H9 (cell line): ENCODE results near the gene GAB3. TPM values are rescaled to one million over a fixed set of nuclear protein-coding genes. Genes with fewer than 3 reads are reported as not detected.
"Not testable (repeated sequence)": the region's sequence is repeated elsewhere in the genome, so short reads cannot be mapped to it uniquely, and the experiment has no call there.

Source experiments
- DNase-seq: peaks from one replicate; pipeline ENCODE4 v3.0.0-alpha.2; 2017
- H2AFZ ChIP-seq: one replicate; pipeline ENCODE4 v1.6.1; 2013; ENCODE audit warnings: mild to moderate bottlenecking, low read length, control low read depth, moderate library complexity
- H2AK5ac ChIP-seq: 2 replicates; pipeline ENCODE4 v1.6.1; 2013; ENCODE audit warnings: low read length, control low read depth, mixed read lengths; ENCODE audit not compliant: insufficient read length
- H2BK120ac ChIP-seq: one replicate; pipeline ENCODE4 v1.6.1; 2013; ENCODE audit warnings: low read depth, mild to moderate bottlenecking, low read length, control low read depth, inconsistent platforms; ENCODE audit not compliant: poor library complexity, severe bottlenecking
- H2BK12ac ChIP-seq: 2 replicates; pipeline ENCODE4 v1.6.1; 2013; ENCODE audit warnings: low read length, control low read depth, mixed read lengths, low read depth; ENCODE audit not compliant: insufficient read length
- H2BK15ac ChIP-seq: 2 replicates; pipeline ENCODE4 v1.6.1; 2013; ENCODE audit warnings: low read depth, low read length, control low read depth
- H2BK20ac ChIP-seq: one replicate; pipeline ENCODE4 v1.6.1; 2013; ENCODE audit warnings: low read depth, mild to moderate bottlenecking, low read length, control low read depth, inconsistent platforms; ENCODE audit not compliant: poor library complexity, severe bottlenecking
- H2BK5ac ChIP-seq: 2 replicates; pipeline ENCODE4 v1.6.1; 2013; ENCODE audit warnings: low read length, control low read depth, mixed read lengths; ENCODE audit not compliant: insufficient read length
- H3K14ac ChIP-seq: 2 replicates; pipeline ENCODE4 v1.6.1; 2013; ENCODE audit warnings: low read length, control low read depth; ENCODE audit not compliant: insufficient read depth
- H3K18ac ChIP-seq: 2 replicates; pipeline ENCODE4 v1.6.1; 2013; ENCODE audit warnings: low read depth, mild to moderate bottlenecking, mixed read lengths, low read length, control low read depth; ENCODE audit not compliant: insufficient read length
- H3K23ac ChIP-seq: 2 replicates; pipeline ENCODE4 v1.6.1; 2013; ENCODE audit warnings: low read length, control low read depth, mixed read lengths, low read depth; ENCODE audit not compliant: insufficient read length
- H3K23me2 ChIP-seq: 2 replicates; pipeline ENCODE4 v1.6.1; 2013; ENCODE audit warnings: low read depth, mild to moderate bottlenecking, mixed read lengths, low read length, control low read depth; ENCODE audit not compliant: insufficient read length, poor library complexity, severe bottlenecking
- H3K27ac ChIP-seq: 2 replicates; pipeline ENCODE4 v1.5.1; 2013; ENCODE audit warnings: low read length, control low read depth, mixed read lengths, low read depth; ENCODE audit not compliant: insufficient read length
- H3K27me3 ChIP-seq: 2 replicates; pipeline ENCODE4 v1.6.1; 2013; ENCODE audit warnings: low read length, control low read depth, inconsistent platforms; ENCODE audit not compliant: insufficient read depth
- H3K4ac ChIP-seq: 2 replicates; pipeline ENCODE4 v1.6.1; 2013; ENCODE audit warnings: low read depth, mild to moderate bottlenecking, control low read depth, inconsistent platforms, low read length, moderate library complexity
- H3K4me1 ChIP-seq: 2 replicates; pipeline ENCODE4 v1.6.1; 2013; ENCODE audit warnings: low read length, control low read depth, inconsistent platforms; ENCODE audit not compliant: insufficient read depth
- H3K4me2 ChIP-seq: 2 replicates; pipeline ENCODE4 v1.6.1; 2013; ENCODE audit warnings: low read length, control low read depth, mixed read lengths; ENCODE audit not compliant: insufficient read length, insufficient read depth
- H3K56ac ChIP-seq: 2 replicates; pipeline ENCODE4 v1.6.1; 2013; ENCODE audit warnings: low read depth, mild to moderate bottlenecking, mixed read lengths, low read length, control low read depth; ENCODE audit not compliant: insufficient read length
- H3K79me1 ChIP-seq: 2 replicates; pipeline ENCODE4 v1.6.1; 2013; ENCODE audit warnings: low read depth, mild to moderate bottlenecking, moderate library complexity, low read length, control low read depth, inconsistent platforms; ENCODE audit not compliant: insufficient read depth, poor library complexity, severe bottlenecking
- H3K79me2 ChIP-seq: 2 replicates; pipeline ENCODE4 v1.6.1; 2013; ENCODE audit warnings: low read length, control low read depth, inconsistent platforms; ENCODE audit not compliant: insufficient read depth
- H3K9ac ChIP-seq: 2 replicates; pipeline ENCODE4 v1.6.1; 2013; ENCODE audit warnings: low read length, control low read depth, mixed read lengths; ENCODE audit not compliant: insufficient read length; ENCODE audit errors: extremely low read depth
- H3K9me3 ChIP-seq: one replicate; pipeline ENCODE4 v1.6.1; 2013; ENCODE audit warnings: low read depth, low read length, inconsistent platforms; ENCODE audit not compliant: control insufficient read depth
- H3T11ph ChIP-seq: one replicate; pipeline ENCODE4 v1.6.1; 2013; ENCODE audit warnings: mild to moderate bottlenecking, low read length, control low read depth, inconsistent platforms
- H4K20me1 ChIP-seq: one replicate; pipeline ENCODE4 v1.6.1; 2013; ENCODE audit not compliant: control insufficient read depth, insufficient read length, insufficient read depth
- H4K5ac ChIP-seq: 2 replicates; pipeline ENCODE4 v1.6.1; 2013; ENCODE audit warnings: low read depth, mild to moderate bottlenecking, mixed read lengths, low read length, control low read depth; ENCODE audit not compliant: insufficient read length
- H4K8ac ChIP-seq: replicated peaks from 2 replicates; pipeline ENCODE4 v1.6.1; 2013; ENCODE audit warnings: low read length, control low read depth, mixed read lengths, low read depth; ENCODE audit not compliant: insufficient read length
- H4K91ac ChIP-seq: 2 replicates; pipeline ENCODE4 v1.6.1; 2013; ENCODE audit warnings: low read depth, mild to moderate bottlenecking, moderate library complexity, mixed read lengths, low read length, control low read depth; ENCODE audit not compliant: insufficient read length
- H3K27ac Mint-ChIP-seq, 3 experiments: 2 replicates in 2 of 3; 3 replicates in 1 of 3; pipeline ENCODE4 v1.8.0; 2020 to 2021; ENCODE audit warnings: mixed read lengths in 3 of 3, mild to moderate bottlenecking in 1 of 3, moderate library complexity in 1 of 3
- H3K27me3 Mint-ChIP-seq: 2 replicates; pipeline ENCODE4 v1.8.0; 2021; ENCODE audit warnings: low read depth, mild to moderate bottlenecking, moderate library complexity, mixed read lengths
- H3K36me3 Mint-ChIP-seq, 3 experiments: 2 replicates in 2 of 3; 3 replicates in 1 of 3; pipeline ENCODE4 v1.8.0; 2020 to 2021; ENCODE audit warnings: low read depth in 3 of 3, mixed read lengths in 3 of 3; ENCODE audit not compliant: insufficient read depth in 1 of 3
- H3K4me1 Mint-ChIP-seq, 2 experiments: 2 replicates each; pipeline ENCODE4 v1.8.0; 2020; ENCODE audit warnings: mixed read lengths in 2 of 2
- H3K4me3 Mint-ChIP-seq, 2 experiments: 2 replicates in 1 of 2; 3 replicates in 1 of 2; pipeline ENCODE4 v1.8.0; 2020 to 2021; ENCODE audit warnings: mild to moderate bottlenecking in 2 of 2, mixed read lengths in 2 of 2, moderate library complexity in 1 of 2
- H3K9me3 Mint-ChIP-seq, 2 experiments: 2 replicates in 1 of 2; 3 replicates in 1 of 2; pipeline ENCODE4 v1.8.0; 2020; ENCODE audit warnings: mild to moderate bottlenecking in 2 of 2, mixed read lengths in 2 of 2, moderate library complexity in 1 of 2
- CTCF ChIP-seq: fragments of 200-600 bp; sonication (generic); conservative IDR thresholded peaks from 3 replicates; pipeline ENCODE4 v1.8.0; 2021; ENCODE audit warnings: antibody characterized with exemption, mild to moderate bottlenecking
- WGBS: extraction: QIAGEN DNeasy Blood & Tissue Kit; methylation state at CpG from one replicate; pipeline ENCODE4 v1.1.7; 2013; ENCODE audit warnings: missing lambda C conversion rate, low lambda C conversion rate, mixed read lengths; ENCODE audit not compliant: insufficient read length; ENCODE audit errors: extremely low coverage; 5-methylcytosine and 5-hydroxymethylcytosine counted together
- total RNA-seq: library from RNA; stranded (reverse); gene quantifications from 2 replicates; pipeline ENCODE4 v1.2.1, GENCODE V29; 2021

Gene GAB3
- total RNA-seq, 1 experiment from 2014 or later: 0.46 TPM

- Histone ChIP-seq H4K8ac (no peak overlapping the region), H2BK12ac (no peak overlapping the region), H3K9me3 (peaks cover 29% of the 10 kb centered on the region), H3K27me3 (no peaks in the 10 kb centered on the region), H2BK20ac (no peak overlapping the region), H4K20me1 (no peaks in the 10 kb centered on the region), H3K23me2 (no peaks in the 10 kb centered on the region), H3K79me2 (no peaks in the 10 kb centered on the region), H2AFZ (no peak overlapping the region), H2BK5ac (no peak overlapping the region), H3K4me1 (no peaks in the 10 kb centered on the region), H2BK15ac (no peak overlapping the region), H3K79me1 (no peaks in the 10 kb centered on the region), H3K9ac (no peak overlapping the region), H3T11ph (no peak overlapping the region), H4K5ac (no peak overlapping the region), H3K27ac (no peak overlapping the region), H3K23ac (no peak overlapping the region), H3K56ac (no peak overlapping the region), H4K91ac (no peak overlapping the region), H3K18ac (no peak overlapping the region), H2BK120ac (no peak overlapping the region), H2AK5ac (no peak overlapping the region), H3K4ac (no peak overlapping the region), H3K4me2 (no peak overlapping the region), H3K14ac (no peak overlapping the region)
- Mint-ChIP-seq H3K27me3 (peaks cover 7% of the 10 kb centered on the region), H3K27ac (no peak overlapping the region), H3K9me3 (peaks cover 61 to 67% of the 10 kb centered on the region in 2 experiments), H3K36me3 (peaks cover 0 to 3% (median 0%) of the 10 kb centered on the region in 3 experiments; a peak in 2 of 7 replicates), H3K4me1 (peaks cover 4% of the 10 kb centered on the region in 2 experiments; a peak in 2 of 4 replicates), H3K4me3 (no peak overlapping the region)
- TF ChIP-seq CTCF: no peak
- no peak for DNase-seq
- WGBS: no CpG with 5 or more reads among the region's 10 CpGs
Observed at GRCh38 chrX:154654372-154654771, 96.5 kb downstream of the GAB3 start.

GRCh38 chrX:154653413-154653812 lies 97.5 kb downstream of the GAB3 start, which contains the start of gene CTAG2:
Gene CTAG2 (minus strand): TSS chrX:154653579. CDS start chrX:154653515, 64 bp downstream.
- H3K18ac ChIP-seq, H3K56ac ChIP-seq, H3K4ac ChIP-seq, H2BK12ac ChIP-seq, H3K79me1 ChIP-seq, H3K27me3 Mint-ChIP-seq, H3T11ph ChIP-seq, H2BK15ac ChIP-seq, H3K36me3 Mint-ChIP-seq, H2BK120ac ChIP-seq, H3K4me2 ChIP-seq, H3K27ac Mint-ChIP-seq, H4K20me1 ChIP-seq, H3K27ac ChIP-seq, H3K14ac ChIP-seq, H4K5ac ChIP-seq, H3K27me3 ChIP-seq, H3K9ac ChIP-seq, H3K4me1 Mint-ChIP-seq, H3K23ac ChIP-seq, H4K91ac ChIP-seq, H2BK5ac ChIP-seq, DNase-seq, H3K4me3 Mint-ChIP-seq, H4K8ac ChIP-seq, H3K79me2 ChIP-seq, H2BK20ac ChIP-seq, H3K23me2 ChIP-seq, H2AK5ac ChIP-seq, H3K4me1 ChIP-seq, H2AFZ ChIP-seq: not testable (repeated sequence)
- H3K9me3 Mint-ChIP-seq: peaks cover 59 to 66% of the 10 kb centered on the region in 2 experiments
- WGBS: no CpG with 5 or more reads among the region's 27 CpGs
- peaks cover 32% of the 10 kb centered on the region for H3K9me3 ChIP-seq
